Inflammatory macrophage (primary cell): ENCODE measurements around the gene DCXR.
A peak's percentile ranks its signal among the peaks of the same experiment; 100 is the strongest.

ENCODE experiments used
- DNase-seq, 2 donors: peaks; one replicate each; pipeline ENCODE4 v3.0.0-alpha.2; 2020 to 2022

The DCXR gene

GRCh38 chr17:82054351-82055022 lies 17.0 kb upstream of the DCXR start:
- DNase-seq = no peak

- DNase-seq = no peak
These were observed 16.2 kb upstream of the DCXR start for GRCh38 chr17:82053556-82054263.

GRCh38 chr17:82053130-82053529 lies 15.6 kb upstream of the DCXR start:
- DNase-seq = no peak

GRCh38 chr17:82052638-82053059 lies 15.2 kb upstream of the DCXR start:
- DNase-seq = no peak

- peak; percentile 55 to 77 for DNase-seq
These were observed 14.5 kb upstream of the DCXR start, which contains the start of the genes GPS1 and RFNG for GRCh38 chr17:82051776-82052637. GPS1 (plus strand) TSS chr17:82051898; CDS start chr17:82051932, 34 bp downstream. RFNG (minus strand) TSS chr17:82051811; CDS start chr17:82051766, 45 bp downstream.

- DNase-seq = no peak
These were observed 13.5 kb upstream of the DCXR start for GRCh38 chr17:82050761-82051641.

GRCh38 chr17:82050152-82050760 lies 12.8 kb upstream of the DCXR start:
- no peak for DNase-seq

GRCh38 chr17:82049521-82049971 lies 12.0 kb upstream of the DCXR start:
- DNase-seq = no peak

- no peak for DNase-seq
These were observed 11.6 kb upstream of the DCXR start for GRCh38 chr17:82049106-82049505.

GRCh38 chr17:82048571-82048971 lies 11.1 kb upstream of the DCXR start:
- no peak for DNase-seq

GRCh38 chr17:82047914-82048570 lies 10.5 kb upstream of the DCXR start:
- no peak for DNase-seq

- no peak for DNase-seq
These were observed 9.9 kb upstream of the DCXR start for GRCh38 chr17:82047379-82047778.

GRCh38 chr17:82046903-82047302 lies 9.4 kb upstream of the DCXR start:
- DNase-seq = no peak

GRCh38 chr17:82045936-82046484 lies 8.5 kb upstream of the DCXR start:
- no peak for DNase-seq

GRCh38 chr17:82043507-82043906 lies 6.0 kb upstream of the DCXR start:
- no peak for DNase-seq

- no peak for DNase-seq
These were observed 5.2 kb upstream of the DCXR start for GRCh38 chr17:82042649-82043048.

- peak; percentile 18 to 36 for DNase-seq
These were observed 3.8 kb upstream of the DCXR start for GRCh38 chr17:82041144-82041814.

GRCh38 chr17:82039695-82040299 lies 2.3 kb upstream of the DCXR start:
- DNase-seq = no peak

GRCh38 chr17:82038796-82039409 lies 1.4 kb upstream of the DCXR start:
- peak; percentile 67 to 81 for DNase-seq
